H1 (cell line): ENCODE results near the gene RCAN2. TPM values are rescaled to one million over a fixed set of nuclear protein-coding genes. Genes with fewer than 3 reads are reported as not detected.

ENCODE experiments used
- CTCF ChIA-PET: fragments of 300-600 bp; sonication (Branson Sonifier 250); formaldehyde crosslinking; loops from one replicate; lab custom pipeline; 2021; ENCODE audit not compliant: partially characterized antibody; lab: Charles Lee
- POLR2A ChIA-PET: fragments of 300-600 bp; sonication (Branson Sonifier 250); formaldehyde crosslinking; loops from one replicate; lab custom pipeline; 2021; ENCODE audit warnings: inconsistent platforms; ENCODE audit not compliant: partially characterized antibody; lab: Charles Lee
- DNase-seq, 2 experiments: peaks; one replicate each; pipeline versions ENCODE4 v3.0.0 to v3.0.0-alpha.2; 2010 to 2022; ENCODE audit warnings: low spot score in 2 of 2, low read depth in 1 of 2, mixed read lengths in 1 of 2
- FAIRE-seq: peaks from 2 replicates; lab custom pipeline; 2011; peaks lifted over from hg19 to GRCh38; lab: Jason Lieb, UNC
- H2AFZ ChIP-seq: 2 replicates; pipeline ENCODE4 v1.8.1; 2012; ENCODE audit warnings: low read length, inconsistent platforms
- H2AK5ac ChIP-seq: 2 replicates; pipeline ENCODE4 v1.6.1; 2013; ENCODE audit warnings: low read depth, low read length
- H2BK120ac ChIP-seq: replicated peaks from 2 replicates; pipeline ENCODE3; 2013; ENCODE audit warnings: low read depth, low read length, inconsistent platforms
- H2BK12ac ChIP-seq: 2 replicates; pipeline ENCODE4 v1.6.1; 2013; ENCODE audit warnings: low read depth, low read length
- H2BK15ac ChIP-seq: 2 replicates; pipeline ENCODE4 v1.6.1; 2013; ENCODE audit warnings: low read length
- H2BK20ac ChIP-seq: 2 replicates; pipeline ENCODE4 v1.6.1; 2013; ENCODE audit warnings: low read length
- H2BK5ac ChIP-seq: 2 replicates; pipeline ENCODE4 v1.6.1; 2013; ENCODE audit warnings: low read depth, low read length
- H3K14ac ChIP-seq: 2 replicates; pipeline ENCODE4 v1.6.1; 2013; ENCODE audit warnings: inconsistent platforms; ENCODE audit not compliant: insufficient read length
- H3K18ac ChIP-seq: 2 replicates; pipeline ENCODE4 v1.6.1; 2013; ENCODE audit warnings: low read length; ENCODE audit errors: extremely low read depth
- H3K23ac ChIP-seq: 2 replicates; pipeline ENCODE4 v1.6.1; 2013; ENCODE audit warnings: inconsistent platforms; ENCODE audit not compliant: insufficient read length
- H3K23me2 ChIP-seq: 2 replicates; pipeline ENCODE4 v1.6.1; 2013; ENCODE audit warnings: low read depth, low read length
- H3K27ac ChIP-seq: 2 replicates; pipeline ENCODE4 v1.6.1; 2011; ENCODE audit warnings: low read depth, low read length, inconsistent platforms
- H3K27me3 ChIP-seq, 4 experiments: replicated peaks in 1 of 4; 1 replicate in 1 of 4; 2 replicates in 3 of 4; pipeline versions ENCODE4 v1.6.1 to v1.8.1; 2011 to 2013; ENCODE audit warnings: low read length in 3 of 4, mild to moderate bottlenecking in 3 of 4, inconsistent platforms in 2 of 4, mixed read lengths in 2 of 4, moderate library complexity in 1 of 4; ENCODE audit not compliant: control insufficient read depth in 3 of 4, insufficient read depth in 3 of 4; ENCODE audit errors: extremely low read depth in 1 of 4
- H3K36me3 ChIP-seq, 4 experiments: 2 replicates each; pipeline versions ENCODE4 v1.6.1 to v1.8.1; 2011 to 2013; ENCODE audit warnings: mild to moderate bottlenecking in 4 of 4, low read length in 3 of 4, moderate library complexity in 2 of 4, control low read depth in 1 of 4, inconsistent platforms in 1 of 4; ENCODE audit not compliant: insufficient read depth in 4 of 4, control insufficient read depth in 2 of 4
- H3K4ac ChIP-seq: replicated peaks from 2 replicates; pipeline ENCODE3; 2013; ENCODE audit warnings: low read length, low read depth, mixed read lengths, inconsistent platforms; ENCODE audit not compliant: insufficient read length
- H3K4me1 ChIP-seq, 4 experiments: replicated peaks in 1 of 4; 1 replicate in 1 of 4; 2 replicates in 3 of 4; pipeline versions ENCODE4 v1.6.1 to v1.8.1; 2011 to 2013; ENCODE audit warnings: low read length in 3 of 4, inconsistent platforms in 2 of 4, mixed read lengths in 1 of 4; ENCODE audit not compliant: insufficient read depth in 4 of 4, control insufficient read depth in 3 of 4
- H3K4me2 ChIP-seq, 2 experiments: 2 replicates each; pipeline versions ENCODE4 v1.6.1 to v1.8.1; 2011 to 2013; ENCODE audit warnings: low read depth in 2 of 2, low read length in 2 of 2, control low read depth in 1 of 2, inconsistent platforms in 1 of 2, mild to moderate bottlenecking in 1 of 2; ENCODE audit not compliant: insufficient read depth in 1 of 2
- H3K4me3 ChIP-seq, 4 experiments: fragments of 200-600, 300-600 bp in 1 of 4; sonication (generic), shearing (Covaris generic), sonication (Bioruptor Twin) in 1 of 4; 2 replicates each; pipeline versions ENCODE4 v1.5.1 to v1.8.1; 2011 to 2016; ENCODE audit warnings: low read length in 4 of 4, low read depth in 3 of 4, control low read depth in 2 of 4, inconsistent platforms in 2 of 4, mild to moderate bottlenecking in 2 of 4, mixed read lengths in 1 of 4, moderate library complexity in 1 of 4; ENCODE audit not compliant: insufficient read depth in 2 of 4; ENCODE audit errors: extremely low read depth in 1 of 4
- H3K56ac ChIP-seq: replicated peaks from 2 replicates; pipeline ENCODE3; 2013; ENCODE audit warnings: low read depth, mild to moderate bottlenecking, mixed read lengths, low read length, inconsistent platforms; ENCODE audit not compliant: insufficient read length
- H3K79me1 ChIP-seq: 2 replicates; pipeline ENCODE4 v1.6.1; 2013; ENCODE audit warnings: low read depth, low read length, control low read depth
- H3K79me2 ChIP-seq, 2 experiments: 2 replicates each; pipeline versions ENCODE4 v1.6.1 to v1.8.1; 2012 to 2013; ENCODE audit warnings: low read length in 2 of 2, mild to moderate bottlenecking in 2 of 2, inconsistent platforms in 1 of 2; ENCODE audit not compliant: insufficient read depth in 2 of 2, control insufficient read depth in 1 of 2
- H3K9ac ChIP-seq, 4 experiments: replicated peaks in 1 of 4; 1 replicate in 1 of 4; 2 replicates in 3 of 4; pipeline versions ENCODE4 v1.6.1 to v1.8.1; 2011 to 2013; ENCODE audit warnings: low read depth in 3 of 4, low read length in 3 of 4, control low read depth in 2 of 4, mild to moderate bottlenecking in 2 of 4, moderate library complexity in 2 of 4, inconsistent platforms in 1 of 4; ENCODE audit errors: extremely low read depth in 1 of 4
- H3K9me3 ChIP-seq, 2 experiments: 2 replicates each; pipeline versions ENCODE4 v1.6.1 to v1.8.1; 2012 to 2013; ENCODE audit warnings: mild to moderate bottlenecking in 2 of 2, moderate library complexity in 2 of 2, control low read depth in 1 of 2, inconsistent platforms in 1 of 2, low read depth in 1 of 2, low read length in 1 of 2, mixed read lengths in 1 of 2; ENCODE audit not compliant: insufficient read depth in 2 of 2
- H4K20me1 ChIP-seq, 2 experiments: replicated peaks in 1 of 2; 2 replicates each; pipeline versions ENCODE3 to v1.8.1; 2011 to 2013; ENCODE audit warnings: inconsistent platforms in 2 of 2, low read length in 2 of 2, mild to moderate bottlenecking in 1 of 2; ENCODE audit not compliant: insufficient read depth in 2 of 2, control insufficient read depth in 1 of 2
- H4K5ac ChIP-seq: 2 replicates; pipeline ENCODE4 v1.6.1; 2013; ENCODE audit warnings: low read length, low read depth, mixed read lengths, inconsistent platforms; ENCODE audit not compliant: insufficient read length
- H4K8ac ChIP-seq: 2 replicates; pipeline ENCODE4 v1.8.0; 2013; ENCODE audit warnings: mild to moderate bottlenecking, moderate library complexity, low read length, inconsistent platforms; ENCODE audit not compliant: insufficient read depth; ENCODE audit errors: extremely low read depth
- H4K91ac ChIP-seq: replicated peaks from 2 replicates; pipeline ENCODE3; 2013; ENCODE audit warnings: low read length, mixed read lengths, inconsistent platforms; ENCODE audit not compliant: insufficient read length
- CTBP2 ChIP-seq: IDR thresholded peaks from 2 replicates; pipeline ENCODE4 v1.7.0; 2011; ENCODE audit warnings: borderline replicate concordance, mild to moderate bottlenecking, moderate library complexity, mixed read lengths, low read length; ENCODE audit not compliant: insufficient read depth, insufficient read length
- KDM4A ChIP-seq: IDR thresholded peaks from one replicate; pipeline ENCODE4 v1.7.1; 2012; ENCODE audit warnings: low read depth, mild to moderate bottlenecking, moderate library complexity, low read length, inconsistent platforms; ENCODE audit not compliant: severe bottlenecking
- RBBP5 ChIP-seq: IDR thresholded peaks from 2 replicates; pipeline ENCODE4 v1.7.1; 2012; ENCODE audit warnings: low read depth, mild to moderate bottlenecking, inconsistent platforms, low read length, moderate library complexity, borderline replicate concordance
- RNF2 ChIP-seq: fragments of 200-900, 300-1000 bp; sonication (generic); IDR thresholded peaks from 2 replicates; pipeline ENCODE4 v1.7.1; 2016; ENCODE audit warnings: borderline replicate concordance, low read depth, mild to moderate bottlenecking, antibody characterized with exemption, low read length; ENCODE audit not compliant: poor library complexity, severe bottlenecking; ENCODE audit errors: missing control alignments
- SRF ChIP-seq: IDR thresholded peaks from 2 replicates; pipeline ENCODE4 v1.6.1; 2011; ENCODE audit warnings: mild to moderate bottlenecking, low read depth, low read length, moderate library complexity
- ZNF274 ChIP-seq: IDR thresholded peaks from 2 replicates; pipeline ENCODE4 v1.7.0; 2012; ENCODE audit warnings: low read length, borderline replicate concordance; ENCODE audit errors: extremely low read depth
- polyA plus RNA-seq, 7 experiments: library from polyadenylated mRNA; depleted of rRNA in 3 of 7; stranded (reverse) in 5 of 7; unstranded in 2 of 7; fragments of >200 nt in 5 of 7; fragments of 200-250 nt in 2 of 7; gene quantifications; 1 replicate in 5 of 7; 2 replicates in 1 of 7; 4 replicates in 1 of 7; pipeline versions ENCODE4 v1.2.1 to v1.2.3, GENCODE V29; 2011 to 2013; ENCODE audit warnings: missing spikeins in 2 of 7, mixed read lengths in 2 of 7
- total RNA-seq: library from RNA; stranded (reverse); fragmentation: NEBNext Ultra II Directional; extraction: Animal tissue kit (Norgen Biotek cat#: 25700); gene quantifications from 2 replicates; pipeline ENCODE4 v1.2.1, GENCODE V29; 2021

RCAN2 gene
- total and polyA plus RNA-seq, 2 of the 8 experiments (the other 6 are each of a cell fraction or from before 2014, with no cell fraction given), result 5.0 to 8.5 TPM

DNA sequence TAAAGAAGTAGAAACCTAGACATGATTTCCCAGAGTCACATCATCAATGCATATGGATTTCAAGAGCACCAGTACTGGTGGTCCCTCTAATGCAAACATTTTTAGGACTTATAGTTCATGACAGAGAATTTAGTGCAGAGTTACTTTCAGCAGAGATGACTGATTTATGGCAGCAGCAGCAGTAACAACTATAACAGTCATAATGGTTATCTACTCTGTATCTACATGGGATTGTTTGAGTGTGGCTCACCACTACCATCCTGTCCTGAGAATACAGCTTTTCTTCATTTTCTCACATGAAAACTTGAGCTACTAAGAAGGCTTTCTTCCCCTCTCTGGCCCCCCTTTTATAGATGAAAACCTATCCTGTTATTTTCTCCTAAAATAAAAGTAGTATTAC lies 192.0 kb downstream of the RCAN2 start:
- H2BK20ac ChIP-seq, result no peak overlapping the region
- H2BK15ac ChIP-seq, result no peak overlapping the region
- H3K36me3 ChIP-seq, result no peaks in the 10 kb centered on the region; a peak in 1 of 8 replicates
- H2BK12ac ChIP-seq, result no peak overlapping the region
- H4K91ac ChIP-seq, result no peak overlapping the region
- no peaks in the 10 kb centered on the region for H3K23me2 ChIP-seq
- no peak overlapping the region for H3K23ac ChIP-seq
- no peak overlapping the region for H3K4me2 ChIP-seq
- no peak overlapping the region for H3K14ac ChIP-seq
- H4K20me1 ChIP-seq, result no peaks in the 10 kb centered on the region
- H3K18ac ChIP-seq, result no peak overlapping the region
- DNase-seq, result no peak
- no peak for TF ChIP-seq SRF
- TF ChIP-seq KDM4A, result no peak
- no peak for TF ChIP-seq RBBP5
- no peak for TF ChIP-seq RNF2
- no peak for TF ChIP-seq ZNF274
- no peak for TF ChIP-seq CTBP2
- CTCF ChIA-PET, result no interaction called here
- no peak overlapping the region for H3K27ac ChIP-seq
- H2AFZ ChIP-seq, result no peak overlapping the region
- H4K5ac ChIP-seq, result no peak overlapping the region
- H2AK5ac ChIP-seq, result no peak overlapping the region
- H3K79me2 ChIP-seq, result no peaks in the 10 kb centered on the region
- H2BK5ac ChIP-seq, result no peak overlapping the region
- no peak overlapping the region for H4K8ac ChIP-seq
- no peak overlapping the region for H3K9ac ChIP-seq
- POLR2A ChIA-PET, result no interaction called here
- no peaks in the 10 kb centered on the region for H3K27me3 ChIP-seq
- H3K9me3 ChIP-seq, result no peaks in the 10 kb centered on the region
- H3K4ac ChIP-seq, result no peak overlapping the region
- no peaks in the 10 kb centered on the region for H3K79me1 ChIP-seq
- H3K4me3 ChIP-seq, result no peak overlapping the region
- FAIRE-seq, result no peak
- H3K4me1 ChIP-seq, result 0 out of 7 replicates have a peak, but pooled peaks cover 0 to 3% (median 0%) of the 10 kb centered on the region in 4 experiments
- no peak overlapping the region for H3K56ac ChIP-seq
- no peak overlapping the region for H2BK120ac ChIP-seq
